ENCODE results near the gene RPTN. TPM values are rescaled to one million over a fixed set of nuclear protein-coding genes. Genes with fewer than 3 reads are reported as not detected.

Gene RPTN
- polyA plus RNA-seq, 3 donors: not detected

- Histone ChIP-seq H3K79me2 (ENCODE audit: insufficient read depth, low read length) (no peaks in the 10 kb centered on the region), H3K36me3 (replicated peaks in 1 of 2; ENCODE audit: control insufficient read depth in 1 of 2, insufficient read depth in 2 of 2, low read length in 2 of 2) (no peaks in the 10 kb centered on the region), H3K4me1 (ENCODE audit: control insufficient read depth in 1 of 2, insufficient read depth in 2 of 2, low read length in 2 of 2) (no peaks in the 10 kb centered on the region), H3K27ac (ENCODE audit: low read depth in 1 of 2, low read length in 2 of 2) (no peak overlapping the region), H3K27me3 (ENCODE audit: control insufficient read depth in 2 of 2, insufficient read depth in 2 of 2, low read length in 2 of 2) (peaks cover 13% of the 10 kb centered on the region in 2 donors), H3K4me3 (replicated peaks in 1 of 3; ENCODE audit: low read depth in 2 of 3, low read length in 3 of 3) (no peak overlapping the region), H3K9ac (ENCODE audit: insufficient read depth, low read length, poor library complexity, severe bottlenecking) (no peak overlapping the region), H3K9me3 (replicated peaks in 1 of 2; ENCODE audit: control insufficient read depth in 1 of 2, insufficient read depth in 1 of 2, low read length in 2 of 2) (peaks cover 8 to 11% of the 10 kb centered on the region in 2 donors), H2AFZ (ENCODE audit: insufficient read depth, low read depth, low read length, poor library complexity, severe bottlenecking) (no peak overlapping the region), H3K4me2 (replicated peaks; ENCODE audit: extremely low read depth, low read length, poor library complexity, severe bottlenecking) (no peak overlapping the region), H4K20me1 (ENCODE audit: insufficient read depth, low read length) (no peaks in the 10 kb centered on the region)
- H3K36me3 Mint-ChIP-seq: no peaks in the 10 kb centered on the region
- H3K9me3 Mint-ChIP-seq: peaks cover 7 to 21% (median 10%) of the 10 kb centered on the region in 7 donors
- TF ChIP-seq, protein P1, sequence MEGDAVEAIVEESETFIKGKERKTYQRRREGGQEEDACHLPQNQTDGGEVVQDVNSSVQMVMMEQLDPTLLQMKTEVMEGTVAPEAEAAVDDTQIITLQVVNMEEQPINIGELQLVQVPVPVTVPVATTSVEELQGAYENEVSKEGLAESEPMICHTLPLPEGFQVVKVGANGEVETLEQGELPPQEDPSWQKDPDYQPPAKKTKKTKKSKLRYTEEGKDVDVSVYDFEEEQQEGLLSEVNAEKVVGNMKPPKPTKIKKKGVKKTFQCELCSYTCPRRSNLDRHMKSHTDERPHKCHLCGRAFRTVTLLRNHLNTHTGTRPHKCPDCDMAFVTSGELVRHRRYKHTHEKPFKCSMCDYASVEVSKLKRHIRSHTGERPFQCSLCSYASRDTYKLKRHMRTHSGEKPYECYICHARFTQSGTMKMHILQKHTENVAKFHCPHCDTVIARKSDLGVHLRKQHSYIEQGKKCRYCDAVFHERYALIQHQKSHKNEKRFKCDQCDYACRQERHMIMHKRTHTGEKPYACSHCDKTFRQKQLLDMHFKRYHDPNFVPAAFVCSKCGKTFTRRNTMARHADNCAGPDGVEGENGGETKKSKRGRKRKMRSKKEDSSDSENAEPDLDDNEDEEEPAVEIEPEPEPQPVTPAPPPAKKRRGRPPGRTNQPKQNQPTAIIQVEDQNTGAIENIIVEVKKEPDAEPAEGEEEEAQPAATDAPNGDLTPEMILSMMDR (IDR thresholded peaks at IDR 0.05): no peak
- DNase-seq: no peak
- H3K27ac Mint-ChIP-seq: no peak overlapping the region
- peaks cover 7% of the 10 kb centered on the region for H3K4me1 Mint-ChIP-seq
- peaks cover 13 to 28% (median 21%) of the 10 kb centered on the region in 3 donors for H3K27me3 Mint-ChIP-seq (ENCODE audit: low read depth in 3 of 3)
- 71% methylated on average over 1 of the region's 2 CpGs for WGBS (ENCODE audit: insufficient coverage)
- intact Hi-C loops (cut with micrococcal nuclease): loop anchor here (2.0 kb wide), 1 partner anchor 39 kb away; no protein-coding TSS in a partner anchor
- H3K4me3 Mint-ChIP-seq: no peak overlapping the region
These were observed 15.7 kb downstream of the RPTN start for GRCh38 chr1:152143150-152143887.

DNA sequence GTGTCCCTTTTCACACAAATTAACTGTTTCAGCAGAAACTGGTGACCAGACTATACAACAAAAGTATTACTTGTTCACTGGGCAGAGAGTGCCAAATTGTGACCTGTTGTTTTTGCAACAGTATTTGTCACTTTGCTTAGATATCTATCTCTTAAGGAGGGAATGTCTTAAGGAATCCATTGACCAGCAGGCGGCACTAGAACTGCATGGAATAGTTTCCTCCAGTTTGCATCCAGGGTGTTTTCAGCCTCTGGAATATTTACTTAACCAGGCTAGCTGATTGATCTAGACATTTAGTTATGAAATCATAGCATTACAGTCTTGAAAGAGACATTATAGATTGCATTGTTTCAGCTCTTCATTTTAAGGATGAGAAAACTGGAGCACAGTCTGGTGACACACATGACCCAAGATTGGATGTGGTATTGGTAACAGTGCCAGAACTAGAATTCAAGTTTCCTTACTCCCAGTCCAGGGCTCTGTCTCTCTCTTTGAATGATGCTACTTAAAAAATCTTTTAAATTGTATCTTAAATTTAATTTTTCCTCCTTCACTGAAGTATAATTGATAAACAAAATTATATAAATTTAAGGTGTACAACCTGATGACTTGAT, 16.9 kb downstream of the RPTN start:
- H2AFZ ChIP-seq (ENCODE audit: insufficient read depth, low read depth, low read length, poor library complexity, severe bottlenecking): no peak overlapping the region
- peaks cover 16 to 18% of the 10 kb centered on the region in 2 donors for H3K27me3 ChIP-seq (ENCODE audit: control insufficient read depth in 2 of 2, insufficient read depth in 2 of 2, low read length in 2 of 2)
- peaks cover 0 to 10% (median 2%) of the 10 kb centered on the region in 7 donors for H3K9me3 Mint-ChIP-seq
- H3K4me3 ChIP-seq (replicated peaks in 1 of 3; ENCODE audit: low read depth in 2 of 3, low read length in 3 of 3): no peak overlapping the region
- H3K4me2 ChIP-seq (replicated peaks; ENCODE audit: extremely low read depth, low read length, poor library complexity, severe bottlenecking): no peak overlapping the region
- intact Hi-C loops (cut with micrococcal nuclease): loop anchor here (2.0 kb wide), 1 partner anchor 41 kb away; no protein-coding TSS in a partner anchor
- peaks cover 7% of the 10 kb centered on the region for H3K4me1 Mint-ChIP-seq
- no peaks in the 10 kb centered on the region for H3K36me3 ChIP-seq (replicated peaks in 1 of 2; ENCODE audit: control insufficient read depth in 1 of 2, insufficient read depth in 2 of 2, low read length in 2 of 2)
- DNase-seq: peak; percentile 44 to 67 (median 66)
- H4K20me1 ChIP-seq (ENCODE audit: insufficient read depth, low read length): no peaks in the 10 kb centered on the region
- WGBS (ENCODE audit: insufficient coverage): 0% methylated on average over 1 of the region's 1 CpG
- no peak overlapping the region for H3K27ac ChIP-seq (ENCODE audit: low read depth in 1 of 2, low read length in 2 of 2)
- H3K4me1 ChIP-seq (ENCODE audit: control insufficient read depth in 1 of 2, insufficient read depth in 2 of 2, low read length in 2 of 2): no peaks in the 10 kb centered on the region
- no peak overlapping the region for H3K27ac Mint-ChIP-seq
- no peaks in the 10 kb centered on the region for H3K36me3 Mint-ChIP-seq
- peaks cover 22 to 39% (median 23%) of the 10 kb centered on the region in 3 donors for H3K27me3 Mint-ChIP-seq (ENCODE audit: low read depth in 3 of 3)
- TF ChIP-seq, protein P1 (IDR thresholded peaks at IDR 0.05): peak; percentile 83
- H3K9ac ChIP-seq (ENCODE audit: insufficient read depth, low read length, poor library complexity, severe bottlenecking): no peak overlapping the region
- H3K4me3 Mint-ChIP-seq: no peak overlapping the region
- no peaks in the 10 kb centered on the region for H3K79me2 ChIP-seq (ENCODE audit: insufficient read depth, low read length)
- no peaks in the 10 kb centered on the region for H3K9me3 ChIP-seq (replicated peaks in 1 of 2; ENCODE audit: control insufficient read depth in 1 of 2, insufficient read depth in 1 of 2, low read length in 2 of 2)
